ENCODE results near the gene UNC13A.

The UNC13A gene

GRCh38 chr19:17669419-17669818, 18.7 kb downstream of the UNC13A start:
- DNase-seq (ENCODE audit: low spot score) = no peak

GRCh38 chr19:17665058-17665457, 23.1 kb downstream of the UNC13A start:
- DNase-seq (ENCODE audit: low spot score) = no peak

GRCh38 chr19:17659996-17660395, 28.2 kb downstream of the UNC13A start:
- DNase-seq (ENCODE audit: low spot score) = no peak

- no peak for DNase-seq (ENCODE audit: low spot score)
Measured at GRCh38 chr19:17658666-17659065, 29.5 kb downstream of the UNC13A start.

- no peak for DNase-seq (ENCODE audit: low spot score)
Measured at GRCh38 chr19:17658240-17658639, 29.9 kb downstream of the UNC13A start.

- no peak for DNase-seq (ENCODE audit: low spot score)
Measured at GRCh38 chr19:17656970-17657369, 31.2 kb downstream of the UNC13A start.

- DNase-seq (ENCODE audit: low spot score) = no peak
Measured at GRCh38 chr19:17655751-17656472, 32.2 kb downstream of the UNC13A start.

GRCh38 chr19:17654993-17655392, 33.2 kb downstream of the UNC13A start:
- DNase-seq (ENCODE audit: low spot score) = peak; percentile 43

- no peak for DNase-seq (ENCODE audit: low spot score)
Measured at GRCh38 chr19:17652627-17653026, 35.5 kb downstream of the UNC13A start.

- DNase-seq (ENCODE audit: low spot score) = no peak
Measured at GRCh38 chr19:17648786-17649185, 39.4 kb downstream of the UNC13A start.

- no peak for DNase-seq (ENCODE audit: low spot score)
Measured at GRCh38 chr19:17648097-17648660, 40.0 kb downstream of the UNC13A start.

- no peak for DNase-seq (ENCODE audit: low spot score)
Measured at GRCh38 chr19:17647071-17648020, 40.8 kb downstream of the UNC13A start.

- DNase-seq (ENCODE audit: low spot score) = peak; percentile 30
Measured at GRCh38 chr19:17646441-17646840, 41.7 kb downstream of the UNC13A start.

GRCh38 chr19:17645339-17645963, 42.7 kb downstream of the UNC13A start:
- DNase-seq (ENCODE audit: low spot score) = no peak

GRCh38 chr19:17642656-17643055, 45.5 kb downstream of the UNC13A start:
- no peak for DNase-seq (ENCODE audit: low spot score)

- no peak for DNase-seq (ENCODE audit: low spot score)
Measured at GRCh38 chr19:17641846-17642245, 46.3 kb downstream of the UNC13A start.

GRCh38 chr19:17641181-17641580, 47.0 kb downstream of the UNC13A start:
- no peak for DNase-seq (ENCODE audit: low spot score)

- no peak for DNase-seq (ENCODE audit: low spot score)
Measured at GRCh38 chr19:17633700-17634099, 54.5 kb downstream of the UNC13A start.

GRCh38 chr19:17632577-17632976, 55.6 kb downstream of the UNC13A start:
- DNase-seq (ENCODE audit: low spot score) = no peak

- no peak for DNase-seq (ENCODE audit: low spot score)
Measured at GRCh38 chr19:17629760-17630159, 58.4 kb downstream of the UNC13A start.

- DNase-seq (ENCODE audit: low spot score) = no peak
Measured at GRCh38 chr19:17627921-17628320, 60.2 kb downstream of the UNC13A start.

GRCh38 chr19:17627161-17627560, 61.0 kb downstream of the UNC13A start:
- no peak for DNase-seq (ENCODE audit: low spot score)
